ENCODE measurements around the gene SOX8. TPM values are rescaled to one million over a fixed set of nuclear protein-coding genes. Genes with fewer than 3 reads are reported as not detected.

Gene SOX8
- total RNA-seq, 4 donors from 2014 or later: 0.15 to 0.78 (median 0.27) TPM; not detected in 1

GRCh38 chr16:991773-992172 is 10.2 kb downstream of the SOX8 start:
- WGBS, 2 donors: 57 to 67% methylated on average over 5 to 8 of the region's 9 CpGs
- intact Hi-C loops (cut with DNase I): no loop called here
- no peak for DNase-seq
- no peak overlapping the region for H3K27ac ChIP-seq
- H3K4me3 ChIP-seq (replicated peaks in 1 of 3): no peak overlapping the region
- H3K9me3 ChIP-seq: no peaks in the 10 kb centered on the region
- H3K4me1 ChIP-seq: no peaks in the 10 kb centered on the region
- TF ChIP-seq POLR2A (IDR thresholded peaks at IDR 0.05) (no peak), CTCF (IDR thresholded peaks at IDR 0.05) (no peak)
- H3K36me3 ChIP-seq: no peaks in the 10 kb centered on the region
- H3K27me3 ChIP-seq: no peaks in the 10 kb centered on the region

- Histone ChIP-seq H3K4me1 (no peaks in the 10 kb centered on the region), H3K9me3 (no peaks in the 10 kb centered on the region), H3K27me3 (no peaks in the 10 kb centered on the region), H3K36me3 (no peaks in the 10 kb centered on the region), H3K4me3 (replicated peaks in 1 of 3) (no peak overlapping the region), H3K27ac (no peak overlapping the region)
- WGBS, 2 donors: 77 to 83% methylated on average over 3 of the region's 3 CpGs
- no peak for TF ChIP-seq POLR2A (IDR thresholded peaks at IDR 0.05)
- TF ChIP-seq CTCF (IDR thresholded peaks at IDR 0.05): no peak
- intact Hi-C loops (cut with DNase I): no loop called here
- no peak for DNase-seq
These were observed 12.2 kb downstream of the SOX8 start for GRCh38 chr16:993731-994130.

GRCh38 chr16:995087-995486 is 13.5 kb downstream of the SOX8 start:
- H3K4me3 ChIP-seq (replicated peaks in 1 of 3): no peak overlapping the region
- H3K27me3 ChIP-seq: no peaks in the 10 kb centered on the region
- DNase-seq: no peak
- WGBS, 2 donors: 73 to 100% methylated on average over 2 to 3 of the region's 3 CpGs
- H3K36me3 ChIP-seq: no peaks in the 10 kb centered on the region
- intact Hi-C loops (cut with DNase I): no loop called here
- no peaks in the 10 kb centered on the region for H3K9me3 ChIP-seq
- no peak overlapping the region for H3K27ac ChIP-seq
- TF ChIP-seq POLR2A (IDR thresholded peaks at IDR 0.05): no peak
- TF ChIP-seq CTCF (IDR thresholded peaks at IDR 0.05): no peak
- no peaks in the 10 kb centered on the region for H3K4me1 ChIP-seq

- H3K9me3 ChIP-seq: no peaks in the 10 kb centered on the region
- H3K27me3 ChIP-seq: no peaks in the 10 kb centered on the region
- 87 to 91% methylated on average over 3 of the region's 3 CpGs for WGBS, 2 donors
- H3K4me1 ChIP-seq: no peaks in the 10 kb centered on the region
- H3K27ac ChIP-seq: no peak overlapping the region
- no peak overlapping the region for H3K4me3 ChIP-seq (replicated peaks in 1 of 3)
- TF ChIP-seq POLR2A (IDR thresholded peaks at IDR 0.05) (no peak), CTCF (IDR thresholded peaks at IDR 0.05) (no peak)
- no peak for DNase-seq
- H3K36me3 ChIP-seq: no peaks in the 10 kb centered on the region
- intact Hi-C loops (cut with DNase I): no loop called here
These were observed 14.2 kb downstream of the SOX8 start for GRCh38 chr16:995783-996182.

- no peak for DNase-seq
- no peak overlapping the region for H3K27ac ChIP-seq
- TF ChIP-seq POLR2A (IDR thresholded peaks at IDR 0.05) (no peak), CTCF (IDR thresholded peaks at IDR 0.05) (no peak)
- peaks cover 0 to 3% of the 10 kb centered on the region in 2 donors for H3K4me1 ChIP-seq
- intact Hi-C loops (cut with DNase I): no loop called here
- no peaks in the 10 kb centered on the region for H3K27me3 ChIP-seq
- 73 to 75% methylated on average over 5 to 6 of the region's 6 CpGs for WGBS, 2 donors
- no peaks in the 10 kb centered on the region for H3K36me3 ChIP-seq
- H3K9me3 ChIP-seq: no peaks in the 10 kb centered on the region
- no peak overlapping the region for H3K4me3 ChIP-seq (replicated peaks in 1 of 3)
These were observed 15.1 kb downstream of the SOX8 start for GRCh38 chr16:996681-997080.
